MM.1S (cell line): ENCODE data around the gene TMPRSS5.

Source experiments
- EZH2 ChIP-seq: fragments of 300-600 bp; sonication (generic); optimal IDR thresholded peaks from 2 replicates; pipeline ENCODE3; 2017; ENCODE audit warnings: low read depth, mild to moderate bottlenecking, antibody characterized with exemption, low read length, mixed read lengths
- TF ChIP-seq, protein P1 (sequence below): fragments of 300-600 bp; sonication (generic); IDR thresholded peaks from 2 replicates; pipeline ENCODE4 v1.5.1; 2016; ENCODE audit warnings: antibody characterized with exemption, low read length, mixed read lengths

- TF ChIP-seq, protein P1, sequence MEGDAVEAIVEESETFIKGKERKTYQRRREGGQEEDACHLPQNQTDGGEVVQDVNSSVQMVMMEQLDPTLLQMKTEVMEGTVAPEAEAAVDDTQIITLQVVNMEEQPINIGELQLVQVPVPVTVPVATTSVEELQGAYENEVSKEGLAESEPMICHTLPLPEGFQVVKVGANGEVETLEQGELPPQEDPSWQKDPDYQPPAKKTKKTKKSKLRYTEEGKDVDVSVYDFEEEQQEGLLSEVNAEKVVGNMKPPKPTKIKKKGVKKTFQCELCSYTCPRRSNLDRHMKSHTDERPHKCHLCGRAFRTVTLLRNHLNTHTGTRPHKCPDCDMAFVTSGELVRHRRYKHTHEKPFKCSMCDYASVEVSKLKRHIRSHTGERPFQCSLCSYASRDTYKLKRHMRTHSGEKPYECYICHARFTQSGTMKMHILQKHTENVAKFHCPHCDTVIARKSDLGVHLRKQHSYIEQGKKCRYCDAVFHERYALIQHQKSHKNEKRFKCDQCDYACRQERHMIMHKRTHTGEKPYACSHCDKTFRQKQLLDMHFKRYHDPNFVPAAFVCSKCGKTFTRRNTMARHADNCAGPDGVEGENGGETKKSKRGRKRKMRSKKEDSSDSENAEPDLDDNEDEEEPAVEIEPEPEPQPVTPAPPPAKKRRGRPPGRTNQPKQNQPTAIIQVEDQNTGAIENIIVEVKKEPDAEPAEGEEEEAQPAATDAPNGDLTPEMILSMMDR = no peak
- no peak for TF ChIP-seq EZH2
These were observed 61.5 kb downstream of the TMPRSS5 start for GRCh38 chr11:113644605-113645004.
